Osteocyte (in vitro differentiated cells): ENCODE measurements around the gene GULP1. TPM values are rescaled to one million over a fixed set of nuclear protein-coding genes. Genes with fewer than 3 reads are reported as not detected.
A peak's percentile ranks its signal among the peaks of the same experiment; 100 is the strongest.

Experiments used
- DNase-seq: peaks from one replicate; pipeline ENCODE4 v3.0.0; 2021; ENCODE audit warnings: mixed read lengths; ENCODE audit not compliant: unreplicated experiment; ENCODE audit errors: extremely low spot score
- H3K27ac Mint-ChIP-seq: one replicate; pipeline ENCODE4 v1.8.0; 2021; ENCODE audit warnings: mild to moderate bottlenecking, mixed read lengths; ENCODE audit not compliant: unreplicated experiment
- H3K27me3 Mint-ChIP-seq: one replicate; pipeline ENCODE4 v1.8.0; 2021; ENCODE audit warnings: mixed read lengths; ENCODE audit not compliant: unreplicated experiment
- H3K36me3 Mint-ChIP-seq: one replicate; pipeline ENCODE4 v1.8.0; 2021; ENCODE audit warnings: mixed read lengths; ENCODE audit not compliant: unreplicated experiment
- H3K4me1 Mint-ChIP-seq: one replicate; pipeline ENCODE4 v1.8.0; 2021; ENCODE audit warnings: mixed read lengths; ENCODE audit not compliant: unreplicated experiment
- H3K4me3 Mint-ChIP-seq: one replicate; pipeline ENCODE4 v1.8.0; 2021; ENCODE audit warnings: mild to moderate bottlenecking, moderate library complexity, mixed read lengths; ENCODE audit not compliant: unreplicated experiment
- H3K9me3 Mint-ChIP-seq: one replicate; pipeline ENCODE4 v1.8.0; 2021; ENCODE audit warnings: mixed read lengths; ENCODE audit not compliant: unreplicated experiment
- total RNA-seq: library from RNA; stranded (reverse); gene quantifications from 2 replicates; pipeline ENCODE4 v1.2.1, GENCODE V29; 2021
- TF ChIP-seq, protein P1 (sequence below): fragments of 200-600 bp; sonication (generic); IDR thresholded peaks from 2 replicates; pipeline ENCODE4 v1.5.0; 2021; ENCODE audit warnings: antibody characterized with exemption, mild to moderate bottlenecking, moderate library complexity

The GULP1 gene
- total RNA-seq, 1 donor from 2014 or later: 36.7 TPM

DNA sequence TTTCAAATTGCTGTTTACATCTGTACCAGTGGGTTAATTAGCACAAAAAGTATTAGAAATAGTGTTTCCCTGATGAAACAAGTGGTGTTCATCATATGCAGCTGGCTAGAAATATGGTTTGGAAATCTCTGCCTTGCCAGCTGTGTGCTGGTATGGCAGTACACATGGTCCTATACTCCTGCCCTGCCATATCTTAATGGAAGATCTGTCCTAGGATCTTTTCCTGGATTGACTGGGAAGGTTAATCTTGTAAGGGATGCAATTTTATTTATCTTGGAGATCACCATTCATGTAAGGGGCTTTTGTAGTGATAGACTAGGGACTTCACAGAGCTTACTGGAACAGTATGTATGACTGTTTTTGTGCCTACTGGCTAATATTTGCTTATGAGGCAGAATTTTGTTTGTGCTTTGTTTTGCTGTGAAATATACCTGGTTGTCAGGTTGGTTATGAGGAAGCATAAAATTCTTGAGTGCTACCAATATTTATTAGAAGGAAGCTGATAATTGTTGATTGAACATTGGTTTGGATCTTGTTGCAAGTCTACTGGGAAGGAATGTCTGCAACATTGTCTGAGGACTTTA lies 73.5 kb downstream of the GULP1 start:
- H3K4me1 Mint-ChIP-seq: peaks cover 7% of the 10 kb centered on the region
- no peak for DNase-seq
- peaks cover 2% of the 10 kb centered on the region for H3K36me3 Mint-ChIP-seq
- TF ChIP-seq, protein P1, sequence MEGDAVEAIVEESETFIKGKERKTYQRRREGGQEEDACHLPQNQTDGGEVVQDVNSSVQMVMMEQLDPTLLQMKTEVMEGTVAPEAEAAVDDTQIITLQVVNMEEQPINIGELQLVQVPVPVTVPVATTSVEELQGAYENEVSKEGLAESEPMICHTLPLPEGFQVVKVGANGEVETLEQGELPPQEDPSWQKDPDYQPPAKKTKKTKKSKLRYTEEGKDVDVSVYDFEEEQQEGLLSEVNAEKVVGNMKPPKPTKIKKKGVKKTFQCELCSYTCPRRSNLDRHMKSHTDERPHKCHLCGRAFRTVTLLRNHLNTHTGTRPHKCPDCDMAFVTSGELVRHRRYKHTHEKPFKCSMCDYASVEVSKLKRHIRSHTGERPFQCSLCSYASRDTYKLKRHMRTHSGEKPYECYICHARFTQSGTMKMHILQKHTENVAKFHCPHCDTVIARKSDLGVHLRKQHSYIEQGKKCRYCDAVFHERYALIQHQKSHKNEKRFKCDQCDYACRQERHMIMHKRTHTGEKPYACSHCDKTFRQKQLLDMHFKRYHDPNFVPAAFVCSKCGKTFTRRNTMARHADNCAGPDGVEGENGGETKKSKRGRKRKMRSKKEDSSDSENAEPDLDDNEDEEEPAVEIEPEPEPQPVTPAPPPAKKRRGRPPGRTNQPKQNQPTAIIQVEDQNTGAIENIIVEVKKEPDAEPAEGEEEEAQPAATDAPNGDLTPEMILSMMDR: no peak
- no peak overlapping the region for H3K4me3 Mint-ChIP-seq
- no peaks in the 10 kb centered on the region for H3K27me3 Mint-ChIP-seq
- H3K9me3 Mint-ChIP-seq: no peaks in the 10 kb centered on the region
- H3K27ac Mint-ChIP-seq: no peak overlapping the region

DNA sequence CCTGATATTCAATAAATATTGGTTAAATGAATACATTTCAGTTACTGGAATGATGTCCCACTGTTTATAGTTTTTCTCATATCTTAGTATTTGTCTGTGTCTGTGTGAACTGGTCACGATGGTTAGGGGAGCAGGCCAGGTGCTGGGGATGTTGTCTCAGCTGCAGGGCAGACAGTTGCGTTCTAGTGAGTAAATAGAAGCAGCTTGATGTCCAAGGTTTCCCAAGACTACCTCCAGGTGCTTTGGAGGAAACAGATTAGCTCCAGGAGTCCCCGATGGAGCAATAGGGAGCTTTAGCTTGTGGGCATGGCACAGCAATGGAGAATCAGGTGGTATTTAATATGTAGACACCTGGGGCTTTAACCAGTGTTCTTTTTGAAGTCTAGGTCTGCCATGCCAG lies 75.5 kb downstream of the GULP1 start:
- no peaks in the 10 kb centered on the region for H3K9me3 Mint-ChIP-seq
- DNase-seq: no peak
- H3K27me3 Mint-ChIP-seq: no peaks in the 10 kb centered on the region
- no peaks in the 10 kb centered on the region for H3K36me3 Mint-ChIP-seq
- H3K4me3 Mint-ChIP-seq: no peak overlapping the region
- TF ChIP-seq, protein P1: no peak
- H3K27ac Mint-ChIP-seq: no peak overlapping the region
- peaks cover 11% of the 10 kb centered on the region for H3K4me1 Mint-ChIP-seq

DNA sequence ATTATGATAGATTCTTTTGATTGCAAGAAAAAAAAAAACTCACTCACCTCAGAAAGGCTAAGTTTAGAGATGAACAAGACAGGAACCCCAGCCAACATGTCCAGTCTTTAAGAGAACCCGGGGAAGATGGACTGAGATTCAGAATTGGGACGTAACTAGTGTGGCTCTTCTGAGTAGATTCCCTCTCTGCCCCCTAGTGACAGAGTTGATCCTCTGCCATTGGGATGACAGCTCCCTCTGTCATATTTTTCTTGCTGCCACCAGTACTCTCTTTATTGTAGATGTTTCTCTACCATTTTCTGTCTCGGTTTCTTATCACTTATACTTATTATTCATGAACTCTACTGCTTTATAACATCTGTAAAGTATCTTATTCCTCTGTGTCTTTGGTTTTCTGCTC lies 77.7 kb downstream of the GULP1 start:
- no peak overlapping the region for H3K4me3 Mint-ChIP-seq
- H3K27me3 Mint-ChIP-seq: no peaks in the 10 kb centered on the region
- no peaks in the 10 kb centered on the region for H3K36me3 Mint-ChIP-seq
- H3K9me3 Mint-ChIP-seq: no peaks in the 10 kb centered on the region
- peaks cover 21% of the 10 kb centered on the region for H3K4me1 Mint-ChIP-seq
- DNase-seq: no peak
- H3K27ac Mint-ChIP-seq: no peak overlapping the region
- TF ChIP-seq, protein P1: peak; percentile 70

DNA sequence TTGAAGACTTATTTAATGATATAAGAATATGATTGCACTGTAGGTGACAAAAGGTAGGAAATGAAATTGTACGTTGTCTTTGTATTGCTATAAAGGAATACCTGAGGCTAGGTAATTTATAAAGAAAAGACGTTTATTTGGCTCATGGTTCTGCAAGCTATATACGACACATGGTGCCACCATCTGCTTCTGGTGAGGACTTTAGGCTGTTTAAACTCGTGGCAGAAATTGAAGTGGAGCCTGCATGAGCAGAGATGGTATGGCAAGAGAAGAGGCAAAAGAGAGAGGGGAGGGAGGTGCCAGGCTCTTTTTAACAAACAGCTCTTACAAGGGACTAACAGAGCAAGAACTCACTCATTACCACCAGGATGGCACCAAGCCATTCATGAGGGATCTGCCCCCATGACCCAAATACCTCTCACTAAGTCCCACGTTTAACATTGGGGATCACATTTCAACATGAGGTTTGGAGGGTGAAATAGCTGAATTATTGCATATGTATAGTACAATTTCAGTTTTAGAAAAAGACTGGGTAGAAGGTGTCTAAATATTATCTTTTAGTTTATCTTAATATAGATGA lies 86.8 kb downstream of the GULP1 start:
- no peak overlapping the region for H3K4me3 Mint-ChIP-seq
- H3K27me3 Mint-ChIP-seq: no peaks in the 10 kb centered on the region

DNA sequence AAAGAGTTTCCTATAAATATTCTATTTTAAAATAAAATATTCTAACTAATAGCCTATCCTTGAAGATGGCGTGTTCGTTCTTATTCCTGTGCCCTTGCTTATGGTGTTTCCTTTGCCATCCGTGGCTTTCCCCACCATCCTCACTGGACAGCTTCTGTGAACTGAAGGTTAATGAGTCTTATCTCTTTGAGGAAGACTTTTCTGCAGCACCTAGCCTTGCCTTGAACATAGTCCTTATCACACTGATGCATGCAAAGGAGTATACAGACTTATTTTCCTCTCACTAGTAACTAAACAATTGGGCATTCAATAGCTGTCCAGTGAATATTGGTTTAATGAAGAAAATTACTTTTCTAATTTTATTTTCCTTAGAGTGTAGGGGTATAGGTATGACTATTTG lies 88.1 kb downstream of the GULP1 start:
- no peak overlapping the region for H3K27ac Mint-ChIP-seq
- no peak for DNase-seq
- H3K27me3 Mint-ChIP-seq: no peaks in the 10 kb centered on the region
- peaks cover 8% of the 10 kb centered on the region for H3K36me3 Mint-ChIP-seq
- peaks cover 33% of the 10 kb centered on the region for H3K4me1 Mint-ChIP-seq
- H3K9me3 Mint-ChIP-seq: peaks cover 9% of the 10 kb centered on the region
- no peak overlapping the region for H3K4me3 Mint-ChIP-seq
- TF ChIP-seq, protein P1: no peak

More for the DNA sequence above, 86.8 kb downstream of the GULP1 start:
- TF ChIP-seq, protein P1: no peak
- H3K27ac Mint-ChIP-seq: no peak overlapping the region
- DNase-seq: no peak
- H3K36me3 Mint-ChIP-seq: no peaks in the 10 kb centered on the region
- peaks cover 41% of the 10 kb centered on the region for H3K4me1 Mint-ChIP-seq
- no peaks in the 10 kb centered on the region for H3K9me3 Mint-ChIP-seq
